Activated CD8-positive, alpha-beta memory T cell treated with anti-CD3 and anti-CD28 coated beads, Interleukin-2, amount 50 U/mL, for 1 hour (primary cell): ENCODE results near the gene BCAS3.

Experiments used
- DNase-seq: peaks from one replicate; pipeline ENCODE4 v3.0.0-alpha.2; 2020; ENCODE audit errors: extremely low read depth

BCAS3 gene

GRCh38 chr17:61383689-61384201, 706.1 kb downstream of the BCAS3 start:
- no peak for DNase-seq

GRCh38 chr17:61384354-61384691, 706.7 kb downstream of the BCAS3 start:
- no peak for DNase-seq

GRCh38 chr17:61384692-61385576, 707.3 kb downstream of the BCAS3 start:
- no peak for DNase-seq

DNA sequence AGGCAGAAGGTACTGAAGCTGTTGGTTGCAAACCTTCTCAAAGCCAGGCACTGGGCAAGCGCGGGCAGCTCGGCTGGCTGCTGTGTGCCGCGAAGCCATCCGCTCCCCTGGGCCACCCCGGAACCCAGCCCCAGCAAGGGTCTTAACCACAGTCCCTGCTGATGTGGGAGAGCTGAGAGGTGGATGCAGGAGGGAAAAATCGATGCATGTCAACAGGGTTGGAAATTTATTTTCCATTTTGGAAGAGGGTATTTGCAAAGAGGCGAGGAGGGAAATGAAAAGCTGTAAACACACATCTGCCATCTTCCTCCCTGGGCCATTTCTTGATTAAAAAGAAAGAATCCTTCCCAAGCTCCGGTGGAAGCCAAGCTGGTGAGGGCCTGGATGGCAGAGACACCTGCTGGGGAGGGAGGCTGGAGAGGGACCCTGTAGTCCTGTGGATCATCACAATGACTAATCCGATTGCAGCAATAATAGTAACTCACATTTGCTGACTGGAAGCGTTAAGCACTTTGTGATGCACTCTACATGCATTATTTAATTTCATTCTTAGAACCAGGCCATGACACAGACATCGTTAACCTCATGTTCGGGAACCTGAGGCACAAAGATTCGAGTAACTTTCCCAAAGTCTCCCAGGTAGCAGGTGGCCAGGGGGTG, 708.1 kb downstream of the BCAS3 start:
- no peak for DNase-seq

DNA sequence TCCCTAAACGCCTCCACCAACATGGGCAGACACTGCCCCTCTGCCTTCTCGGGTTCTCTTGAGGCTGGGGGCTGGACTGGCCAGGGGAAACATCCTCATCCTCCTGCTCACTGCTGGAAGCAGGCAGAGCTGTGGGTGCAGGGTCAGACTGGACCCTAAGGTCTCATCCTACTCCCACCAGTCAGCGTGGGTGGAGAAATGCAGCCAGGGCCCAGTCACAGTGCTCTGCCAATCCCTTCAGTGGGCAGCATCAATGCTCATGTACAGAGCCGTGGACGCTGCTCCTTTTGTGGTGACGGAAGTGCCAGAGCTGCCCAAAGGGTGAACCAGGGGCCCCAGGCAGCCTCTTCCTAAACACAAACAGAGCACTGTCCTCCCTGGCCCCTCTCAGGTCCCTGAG, 708.6 kb downstream of the BCAS3 start:
- DNase-seq = no peak

DNA sequence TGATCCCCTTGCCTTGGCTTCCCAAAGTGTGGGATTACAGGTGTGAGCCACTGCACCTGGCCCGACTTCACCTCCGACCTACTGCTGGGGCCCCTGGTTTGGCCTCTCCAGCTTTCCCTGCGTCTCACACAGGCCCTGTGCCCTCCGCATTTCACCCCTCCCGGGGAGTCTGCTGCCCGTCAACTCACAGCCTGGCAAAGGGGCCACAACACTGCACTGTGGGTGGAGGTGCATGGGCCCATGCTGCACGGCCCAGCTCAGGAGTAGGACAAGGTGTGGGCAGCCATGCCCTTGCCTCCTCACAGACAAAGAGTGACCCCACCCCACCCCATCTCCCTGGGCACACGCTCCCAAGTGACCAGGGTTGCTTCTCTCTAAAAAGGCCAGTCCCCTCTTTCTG, 709.4 kb downstream of the BCAS3 start:
- no peak for DNase-seq

GRCh38 chr17:61387511-61388305, 710.1 kb downstream of the BCAS3 start:
- DNase-seq = no peak

DNA sequence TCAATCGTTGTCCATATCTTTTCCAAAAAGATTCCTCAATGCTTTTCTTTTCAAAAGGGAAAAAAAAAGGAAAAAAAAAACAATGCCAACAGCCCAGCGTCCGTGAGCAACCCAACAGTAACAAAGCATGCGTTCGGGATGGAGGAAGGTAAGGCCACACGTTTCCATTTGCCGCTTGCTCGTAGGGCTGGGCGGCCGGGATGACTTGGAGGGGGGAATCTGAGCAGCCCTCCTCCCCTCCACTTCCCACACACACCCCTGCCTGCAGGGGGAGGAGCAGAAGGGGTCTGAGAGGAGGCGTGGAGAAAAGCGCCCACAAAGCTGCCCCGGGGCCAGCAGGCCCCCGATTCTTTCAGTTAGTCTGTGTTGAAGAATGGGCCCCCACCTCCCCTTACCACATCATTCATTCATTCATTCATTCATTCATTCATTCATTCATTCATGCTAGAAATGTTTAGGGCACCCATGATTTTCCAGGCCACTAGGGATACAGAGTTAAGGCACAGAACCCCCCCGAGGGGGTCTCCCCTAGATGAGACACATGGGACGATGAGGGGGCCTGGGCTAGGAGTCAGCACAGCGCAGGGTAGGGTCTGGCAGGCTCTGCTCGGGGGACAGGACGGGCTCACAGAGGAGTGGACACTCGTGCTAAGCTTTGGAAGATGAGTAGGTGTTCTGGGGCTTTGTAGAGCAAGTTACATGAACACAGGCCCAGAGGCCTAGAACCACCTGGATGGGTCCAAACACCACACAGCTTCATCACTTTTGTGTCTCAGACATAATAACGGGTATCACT, 711.1 kb downstream of the BCAS3 start:
- no peak for DNase-seq

DNA sequence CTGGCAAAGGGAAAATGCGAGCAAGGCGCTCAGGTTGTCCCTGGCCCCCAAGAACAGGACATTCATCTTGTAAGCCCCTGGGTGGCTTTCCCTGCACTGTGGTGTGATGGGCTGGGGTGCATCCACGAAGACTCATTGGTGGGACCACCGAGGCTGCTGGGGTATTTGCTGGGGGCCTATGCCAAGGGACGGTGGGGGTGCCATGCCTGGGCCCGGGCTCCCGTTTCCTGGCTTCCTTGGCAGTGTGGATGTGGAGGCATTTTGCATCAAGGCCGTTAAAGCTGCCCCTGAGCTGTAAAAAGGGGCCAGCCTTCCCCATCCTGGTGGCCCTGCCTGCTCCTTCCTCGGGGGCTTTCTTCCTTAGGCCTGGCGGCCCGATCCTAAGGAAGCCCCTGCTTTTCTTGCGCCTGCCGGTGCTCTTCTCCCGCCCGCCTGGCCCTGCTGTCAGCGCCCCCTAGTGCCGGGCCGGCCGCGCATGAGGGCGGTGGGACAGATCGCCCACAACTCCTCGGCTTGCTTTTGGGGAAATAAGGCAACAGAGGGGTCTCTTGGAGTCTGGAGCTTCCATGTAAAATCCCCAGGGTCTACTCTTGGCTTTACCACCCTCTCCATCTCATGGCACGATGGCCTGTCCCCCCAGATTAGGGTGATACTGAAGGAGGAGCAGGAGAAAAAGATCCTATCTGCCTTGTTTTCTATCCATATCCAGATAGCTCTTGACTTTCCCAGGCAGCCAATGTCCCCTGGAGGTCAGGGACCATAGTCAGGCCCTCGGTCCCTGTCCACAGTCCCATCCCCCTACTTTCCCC, 712.2 kb downstream of the BCAS3 start:
- DNase-seq = no peak

GRCh38 chr17:61390479-61390791, 712.8 kb downstream of the BCAS3 start:
- DNase-seq = no peak

DNA sequence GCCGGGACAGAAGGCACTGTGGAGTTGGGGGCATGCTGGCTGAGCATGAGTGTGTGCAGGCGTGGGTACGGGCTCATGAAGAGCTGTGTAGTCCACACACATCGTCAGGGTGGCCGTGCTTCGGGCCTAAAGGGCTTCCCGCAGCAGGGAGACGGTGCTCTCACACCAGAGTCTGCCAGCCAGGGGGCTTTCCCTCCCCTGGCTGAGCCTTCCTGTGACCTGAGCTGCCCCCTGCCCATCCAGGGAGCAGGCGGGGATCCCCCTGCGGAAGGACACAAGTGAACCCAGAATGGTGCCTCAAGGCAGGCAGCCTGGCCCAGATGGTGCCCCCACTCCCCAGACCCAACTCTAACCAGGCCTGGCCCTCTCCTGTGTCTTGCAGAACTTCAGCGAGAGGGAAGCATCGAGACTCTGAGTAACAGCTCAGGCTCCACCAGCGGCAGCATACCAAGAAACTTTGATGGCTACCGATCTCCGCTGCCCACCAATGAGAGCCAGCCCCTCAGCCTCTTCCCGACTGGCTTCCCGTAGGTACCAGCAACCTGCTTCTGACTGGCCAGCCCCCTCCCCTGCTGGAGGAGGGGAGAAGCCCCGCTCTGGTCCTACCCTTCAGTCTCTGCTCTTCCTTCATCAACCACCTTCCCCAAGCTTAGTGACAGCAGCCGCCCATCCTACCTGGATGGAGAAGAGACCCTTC, 714.1 kb downstream of the BCAS3 start:
- no peak for DNase-seq

GRCh38 chr17:61392679-61393078, 715.0 kb downstream of the BCAS3 start:
- no peak for DNase-seq

DNA sequence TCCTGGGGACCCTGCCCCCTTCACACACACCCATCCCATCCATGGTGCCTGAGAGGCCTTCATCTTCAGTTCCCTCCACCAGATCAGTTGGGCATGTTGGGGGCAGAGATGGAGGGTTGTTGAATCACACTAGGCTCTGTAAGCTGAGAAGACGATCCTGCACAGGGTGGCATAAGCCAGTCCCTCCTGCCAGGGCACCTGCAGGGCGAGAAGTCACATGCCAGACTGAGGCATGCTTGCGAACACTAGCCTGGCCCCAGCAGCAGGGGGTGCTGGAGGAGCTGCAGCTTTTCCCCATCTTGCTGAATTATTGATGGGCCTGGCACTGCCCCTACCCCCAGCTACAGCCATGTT, 715.9 kb downstream of the BCAS3 start:
- DNase-seq = no peak

- no peak for DNase-seq
Observed at GRCh38 chr17:61393904-61394629, 716.4 kb downstream of the BCAS3 start.

GRCh38 chr17:61394630-61395408, 717.2 kb downstream of the BCAS3 start:
- DNase-seq = no peak

DNA sequence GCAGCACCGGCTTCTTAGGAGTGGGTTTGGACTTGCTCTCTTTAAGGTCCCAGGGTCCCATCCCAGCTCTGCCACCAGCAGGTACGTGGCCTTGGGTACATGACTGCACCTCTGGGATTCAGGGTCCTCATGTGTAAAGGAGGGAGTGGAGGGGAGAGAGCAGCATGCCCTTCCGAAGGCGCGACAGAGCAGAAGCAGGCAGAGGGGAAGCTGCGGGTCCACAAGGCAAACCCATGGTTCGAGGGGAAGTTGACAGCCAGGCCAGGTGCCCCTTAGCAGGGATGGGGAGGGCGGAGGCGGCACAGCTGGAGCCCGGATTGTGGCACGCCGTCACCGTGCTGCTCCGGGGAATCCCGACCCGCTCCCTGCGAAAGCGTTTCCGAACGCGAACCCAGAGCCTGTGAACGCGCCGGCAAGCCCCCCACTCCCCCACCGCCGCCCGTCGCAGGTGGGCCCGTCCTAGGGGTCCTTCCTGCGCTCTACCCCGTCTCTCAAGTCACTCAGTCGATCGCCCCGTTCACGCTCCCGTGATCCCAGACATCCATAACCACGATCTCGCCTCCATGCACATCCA, 717.8 kb downstream of the BCAS3 start:
- DNase-seq = no peak

GRCh38 chr17:61395983-61396585, 718.4 kb downstream of the BCAS3 start:
- DNase-seq = no peak

DNA sequence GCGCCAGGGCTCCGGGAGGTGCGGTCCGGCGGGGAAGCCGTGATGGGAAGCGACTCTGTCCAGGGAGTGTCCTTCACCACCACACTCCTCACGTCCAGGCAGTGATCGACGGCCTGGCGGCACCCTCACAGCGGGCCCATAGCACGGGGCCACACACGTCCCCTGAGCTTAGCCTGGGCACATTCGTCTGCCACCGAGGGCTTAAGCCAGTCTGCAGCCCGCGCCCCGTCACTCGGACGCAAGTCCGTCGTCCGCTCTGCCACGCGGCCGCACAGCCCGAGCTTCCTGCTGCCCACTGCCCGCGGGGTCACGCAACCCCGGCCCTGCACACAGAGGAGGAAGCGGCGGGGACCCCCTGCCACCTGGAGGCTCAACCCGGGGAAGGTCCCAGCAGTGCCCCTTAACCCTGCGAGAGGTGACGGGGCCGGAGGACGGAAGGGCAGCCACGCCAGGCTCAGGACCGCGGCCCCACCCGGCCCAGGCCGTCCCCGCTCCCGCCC, 719.0 kb downstream of the BCAS3 start:
- no peak for DNase-seq
